ENCODE results near the gene LPAR1. TPM values are rescaled to one million over a fixed set of nuclear protein-coding genes. Genes with fewer than 3 reads are reported as not detected.
A peak's percentile ranks its signal among the peaks of the same experiment; 100 is the strongest.

The LPAR1 gene
- total and polyA plus RNA-seq, 10 of the 15 experiments (the other 5 are each of a cell fraction or from before 2014, with no cell fraction given), result 3.3 to 12.9 (median 8.4) TPM

DNA sequence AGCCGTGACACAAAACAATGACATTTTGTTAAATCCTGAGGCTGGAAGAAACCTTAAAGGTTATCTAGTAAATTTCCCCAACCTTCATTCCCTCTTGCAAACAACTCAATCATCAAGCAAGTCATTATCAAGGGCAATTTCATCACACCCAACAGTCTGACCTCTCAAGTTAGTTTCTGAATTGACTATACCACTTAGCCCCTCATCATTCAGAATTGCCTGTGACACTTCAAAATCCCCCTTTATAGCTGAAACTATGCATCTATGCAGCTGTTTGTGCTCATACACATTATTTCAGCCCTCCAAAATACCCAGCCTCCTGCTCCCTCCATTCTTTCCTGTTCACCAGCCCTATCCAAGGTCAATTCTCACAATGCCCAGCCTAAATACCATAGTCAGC is 24.6 kb downstream of the LPAR1 start (continued):
- TF ChIP-seq, protein P1, sequence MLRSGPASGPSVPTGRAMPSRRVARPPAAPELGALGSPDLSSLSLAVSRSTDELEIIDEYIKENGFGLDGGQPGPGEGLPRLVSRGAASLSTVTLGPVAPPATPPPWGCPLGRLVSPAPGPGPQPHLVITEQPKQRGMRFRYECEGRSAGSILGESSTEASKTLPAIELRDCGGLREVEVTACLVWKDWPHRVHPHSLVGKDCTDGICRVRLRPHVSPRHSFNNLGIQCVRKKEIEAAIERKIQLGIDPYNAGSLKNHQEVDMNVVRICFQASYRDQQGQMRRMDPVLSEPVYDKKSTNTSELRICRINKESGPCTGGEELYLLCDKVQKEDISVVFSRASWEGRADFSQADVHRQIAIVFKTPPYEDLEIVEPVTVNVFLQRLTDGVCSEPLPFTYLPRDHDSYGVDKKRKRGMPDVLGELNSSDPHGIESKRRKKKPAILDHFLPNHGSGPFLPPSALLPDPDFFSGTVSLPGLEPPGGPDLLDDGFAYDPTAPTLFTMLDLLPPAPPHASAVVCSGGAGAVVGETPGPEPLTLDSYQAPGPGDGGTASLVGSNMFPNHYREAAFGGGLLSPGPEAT (IDR thresholded peaks at IDR 0.05; ENCODE audit: low read depth), result peak; percentile 26; the same call in 1 of the 2 replicates
- TF ChIP-seq, protein P2, sequence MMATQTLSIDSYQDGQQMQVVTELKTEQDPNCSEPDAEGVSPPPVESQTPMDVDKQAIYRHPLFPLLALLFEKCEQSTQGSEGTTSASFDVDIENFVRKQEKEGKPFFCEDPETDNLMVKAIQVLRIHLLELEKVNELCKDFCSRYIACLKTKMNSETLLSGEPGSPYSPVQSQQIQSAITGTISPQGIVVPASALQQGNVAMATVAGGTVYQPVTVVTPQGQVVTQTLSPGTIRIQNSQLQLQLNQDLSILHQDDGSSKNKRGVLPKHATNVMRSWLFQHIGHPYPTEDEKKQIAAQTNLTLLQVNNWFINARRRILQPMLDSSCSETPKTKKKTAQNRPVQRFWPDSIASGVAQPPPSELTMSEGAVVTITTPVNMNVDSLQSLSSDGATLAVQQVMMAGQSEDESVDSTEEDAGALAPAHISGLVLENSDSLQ (IDR thresholded peaks at IDR 0.05), result peak; percentile 42
- TF ChIP-seq MTA3 (IDR thresholded peaks at IDR 0.05; ENCODE audit: borderline replicate concordance, low read length), result no peak

DNA sequence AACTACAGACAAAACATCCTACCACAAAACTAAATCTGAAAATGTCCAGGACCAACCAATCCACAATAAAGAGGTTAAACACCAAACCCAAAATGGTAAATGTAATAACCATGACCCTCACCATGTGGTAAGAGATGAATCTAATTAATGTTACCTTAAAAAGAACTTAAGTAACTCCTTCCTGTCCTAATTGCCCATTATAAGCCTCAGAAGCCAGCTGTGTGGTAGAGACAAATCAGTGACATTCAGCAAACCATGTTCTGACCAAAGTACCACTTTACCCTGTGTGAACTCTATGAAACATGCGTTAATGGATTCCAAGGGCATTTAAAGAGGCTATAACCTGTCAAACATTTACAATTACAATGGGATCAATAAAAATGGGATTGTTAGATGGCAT is 25.0 kb downstream of the LPAR1 start:
- DNase-seq (ENCODE audit: low read depth, low spot score) (no peak), ATAC-seq (peak; percentile 76), FAIRE-seq (no peak)
- in situ Hi-C loops (cut with MboI), result no loop called here
- no peak overlapping the region for H3K4me2 ChIP-seq (ENCODE audit: control insufficient read depth, insufficient read depth)
- no TSS peak for BruUV-seq (replicated peaks)
- intact Hi-C loops (cut with micrococcal nuclease; ENCODE audit: unreplicated experiment), result no loop called here
- H3K9ac ChIP-seq (ENCODE audit: control insufficient read depth, insufficient read depth, low read length), result no peak overlapping the region
- no peaks in the 10 kb centered on the region for H4K20me1 ChIP-seq (ENCODE audit: control insufficient read depth, insufficient read depth)
- H3K9me3 ChIP-seq (replicated peaks; ENCODE audit: control insufficient read depth, insufficient read depth, low read length), result no peaks in the 10 kb centered on the region; the same call in 2 of the 3 replicates
- no peak overlapping the region for H3K4me3 ChIP-seq
- ChIA-PET RAD21 (ENCODE audit: unreplicated experiment) (interaction anchor here (0.8 to 4.0 kb wide), 6 partner anchors 12 to 373 kb away, joined by 3 to 20 read pairs (median 10); no protein-coding TSS in a partner anchor), POLR2A (interaction anchor here (1.1 to 3.3 kb wide), 3 partner anchors 10 to 19 kb away, joined by 4 to 12 read pairs (median 4); no protein-coding TSS in a partner anchor), SMC1A (ENCODE audit: uncharacterized antibody, unreplicated experiment) (interaction anchor here (0.5 to 17.2 kb wide), 5 partner anchors 14 to 125 kb away, joined by 3 to 218 read pairs (median 5); no protein-coding TSS in a partner anchor), CTCF (interaction anchor here (1.1 to 3.5 kb wide), 4 partner anchors 12 to 23 kb away, joined by 3 to 19 read pairs (median 4); no protein-coding TSS in a partner anchor)
- no peak overlapping the region for H2AFZ ChIP-seq (ENCODE audit: control insufficient read depth, low read depth, low read length)
- no peaks in the 10 kb centered on the region for H3K4me1 ChIP-seq (ENCODE audit: control insufficient read depth, insufficient read depth, low read length)
- no peaks in the 10 kb centered on the region for H3K79me2 ChIP-seq (ENCODE audit: control insufficient read depth, insufficient read depth, low read length)
- H3K36me3 ChIP-seq (ENCODE audit: control insufficient read depth in 2 of 2, insufficient read depth in 2 of 2, low read length in 1 of 2), result no peaks in the 10 kb centered on the region
- H3K27ac ChIP-seq (ENCODE audit: control insufficient read depth, insufficient read depth), result no peak overlapping the region
- no peaks in the 10 kb centered on the region for H3K27me3 ChIP-seq (replicated peaks in 1 of 2; ENCODE audit: control insufficient read depth in 2 of 2, insufficient read depth in 2 of 2, low read length in 1 of 2)
- WGBS (ENCODE audit: insufficient coverage, insufficient replicate concordance, low lambda C conversion rate, missing lambda C conversion rate), result 3% methylated on average over 1 of the region's 1 CpG
- peak; percentile 68 for TF ChIP-seq BMI1 (IDR thresholded peaks at IDR 0.05; ENCODE audit: borderline replicate concordance)
- TF ChIP-seq MTA2 (IDR thresholded peaks at IDR 0.05; ENCODE audit: low read depth), result peak; percentile 100
- peak; percentile 59 to 75; a peak in 2 of 4 replicates for TF ChIP-seq IKZF2 (IDR thresholded peaks at IDR 0.05)
- TF ChIP-seq WRNIP1 (IDR thresholded peaks at IDR 0.05; ENCODE audit: borderline replicate concordance, low read depth, low read length), result no peak
- TF ChIP-seq ETV6 (conservative IDR thresholded peaks at IDR 0.05 in 1 of 2, IDR thresholded peaks at IDR 0.05 in 1 of 2; ENCODE audit: borderline replicate concordance in 1 of 2, low read depth in 1 of 2), result no peak
- TF ChIP-seq NR2C1 (IDR thresholded peaks at IDR 0.05), result peak; percentile 37; the same call in 1 of the 2 replicates
- TF ChIP-seq, protein P3, sequence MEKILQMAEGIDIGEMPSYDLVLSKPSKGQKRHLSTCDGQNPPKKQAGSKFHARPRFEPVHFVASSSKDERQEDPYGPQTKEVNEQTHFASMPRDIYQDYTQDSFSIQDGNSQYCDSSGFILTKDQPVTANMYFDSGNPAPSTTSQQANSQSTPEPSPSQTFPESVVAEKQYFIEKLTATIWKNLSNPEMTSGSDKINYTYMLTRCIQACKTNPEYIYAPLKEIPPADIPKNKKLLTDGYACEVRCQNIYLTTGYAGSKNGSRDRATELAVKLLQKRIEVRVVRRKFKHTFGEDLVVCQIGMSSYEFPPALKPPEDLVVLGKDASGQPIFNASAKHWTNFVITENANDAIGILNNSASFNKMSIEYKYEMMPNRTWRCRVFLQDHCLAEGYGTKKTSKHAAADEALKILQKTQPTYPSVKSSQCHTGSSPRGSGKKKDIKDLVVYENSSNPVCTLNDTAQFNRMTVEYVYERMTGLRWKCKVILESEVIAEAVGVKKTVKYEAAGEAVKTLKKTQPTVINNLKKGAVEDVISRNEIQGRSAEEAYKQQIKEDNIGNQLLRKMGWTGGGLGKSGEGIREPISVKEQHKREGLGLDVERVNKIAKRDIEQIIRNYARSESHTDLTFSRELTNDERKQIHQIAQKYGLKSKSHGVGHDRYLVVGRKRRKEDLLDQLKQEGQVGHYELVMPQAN (conservative IDR thresholded peaks at IDR 0.05), result no peak
- TF ChIP-seq PML (IDR thresholded peaks at IDR 0.05; ENCODE audit: low read length), result no peak
- peak; percentile 69 for TF ChIP-seq IKZF1 (conservative IDR thresholded peaks at IDR 0.05)
- peak; percentile 12; the same call in 1 of the 2 replicates for TF ChIP-seq ZNF24 (IDR thresholded peaks at IDR 0.05)
- peak; percentile 97 for TF ChIP-seq MEF2B (IDR thresholded peaks at IDR 0.05; ENCODE audit: partially characterized antibody, poor library complexity, severe bottlenecking)
- no peak for TF ChIP-seq SMAD5 (IDR thresholded peaks at IDR 0.05; ENCODE audit: low read depth)
- peak; percentile 31; the same call in 1 of the 3 replicates for TF ChIP-seq POU2F2 (IDR thresholded peaks at IDR 0.05; ENCODE audit: borderline replicate concordance, low read depth, low read length)
- peak; percentile 93 for TF ChIP-seq NR2F1 (conservative IDR thresholded peaks at IDR 0.05)
- TF ChIP-seq EP300 (IDR thresholded peaks at IDR 0.05; ENCODE audit: borderline replicate concordance in 1 of 2, control insufficient read depth in 1 of 2, low read depth in 2 of 2, low read length in 2 of 2), result peak in 1 of 2 experiments; percentile 70; a peak in 2 of 4 replicates
- TF ChIP-seq BCL11A (IDR thresholded peaks at IDR 0.05; ENCODE audit: low read depth, low read length), result peak; percentile 95; the same call in 1 of the 2 replicates

All from GM12878 (cell line).